GM19035 (cell line): ENCODE data around the gene ENTREP3.
"Not testable (repeated sequence)": the region's sequence is repeated elsewhere in the genome, so short reads cannot be mapped to it uniquely, and the experiment has no call there.

Source experiments
- ATAC-seq: cut with Tn5 transposase; IDR thresholded peaks from one replicate; pipeline ENCODE4 v1.9.1; 2021; ENCODE audit not compliant: unreplicated experiment

The ENTREP3 gene

DNA sequence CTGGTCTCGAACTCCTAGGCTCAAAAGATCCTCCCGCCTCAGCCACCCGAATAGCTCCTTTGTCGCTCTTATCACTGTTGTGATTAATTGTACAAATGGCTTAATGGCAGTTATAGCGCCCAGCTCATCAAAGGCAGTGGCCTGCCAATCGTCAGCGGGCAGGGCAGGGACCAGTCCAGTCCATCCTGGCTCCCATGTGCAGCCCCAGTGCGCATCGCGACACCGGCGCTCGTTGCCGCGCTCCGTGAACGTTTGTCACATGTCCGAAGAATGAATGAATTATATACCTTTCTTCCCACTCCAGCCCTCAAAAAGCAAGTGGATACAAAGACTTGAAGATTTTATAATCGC, 28.4 kb downstream of the ENTREP3 start:
- no peak for ATAC-seq

GRCh38 chr1:155226188-155226909, 28.9 kb downstream of the ENTREP3 start:
- ATAC-seq = no peak

DNA sequence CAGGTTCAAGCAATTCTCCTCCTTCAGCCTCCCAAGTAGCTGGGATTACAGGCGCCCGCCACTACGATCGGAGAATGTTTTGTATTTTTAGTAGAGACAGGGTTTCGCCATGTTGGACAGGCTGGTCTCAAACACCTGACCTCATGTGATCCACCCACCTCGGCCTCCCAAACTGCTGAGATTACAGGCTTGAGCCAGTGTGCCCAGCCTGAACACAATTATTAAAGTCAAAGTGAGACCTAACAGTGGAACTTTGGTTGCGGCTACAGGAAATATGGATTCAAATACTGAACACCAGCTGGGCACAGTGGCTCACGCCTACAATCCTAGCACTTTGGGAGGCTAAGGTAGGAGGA, 29.9 kb downstream of the ENTREP3 start:
- ATAC-seq = not testable (repeated sequence)

GRCh38 chr1:155223047-155223446, 32.2 kb downstream of the ENTREP3 start:
- no peak for ATAC-seq

DNA sequence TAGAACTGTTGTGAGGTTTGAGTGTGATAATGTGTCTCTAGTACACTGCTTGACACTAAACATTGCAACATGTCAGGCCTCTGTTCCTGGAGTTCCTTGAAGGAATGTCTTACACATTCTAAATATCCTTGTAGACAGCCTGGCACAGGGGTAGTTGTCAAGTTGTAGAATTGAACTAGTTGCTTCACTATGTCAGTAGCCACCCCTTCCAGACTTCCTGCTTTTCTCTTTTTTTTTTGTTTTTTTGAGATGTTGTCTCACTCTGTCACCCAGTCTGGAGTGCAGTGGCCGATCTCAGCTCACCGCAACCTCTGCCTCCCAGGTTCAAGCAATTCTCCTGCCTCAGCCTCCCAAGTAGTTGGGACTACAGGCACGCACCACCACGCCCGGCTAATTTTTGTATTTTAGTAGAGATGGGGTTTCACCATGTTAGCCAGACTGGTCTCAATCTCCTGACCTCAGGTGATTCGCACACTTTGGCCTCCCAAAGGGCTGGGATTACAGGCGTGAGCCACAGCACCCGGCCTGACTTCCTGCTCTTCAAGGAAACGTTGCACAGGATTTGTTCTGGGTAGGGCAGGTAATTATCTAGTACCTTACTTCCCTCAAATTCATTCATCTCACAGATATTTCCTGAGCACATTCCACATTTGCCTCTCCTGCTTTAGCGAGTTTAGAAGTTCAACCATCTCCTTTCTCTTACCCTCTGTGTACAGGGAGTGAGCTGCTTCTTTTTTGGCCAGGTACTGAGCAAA, 34.9 kb downstream of the ENTREP3 start:
- not testable (repeated sequence) for ATAC-seq

- no peak for ATAC-seq
These were observed 35.7 kb downstream of the ENTREP3 start for GRCh38 chr1:155219592-155220031.

DNA sequence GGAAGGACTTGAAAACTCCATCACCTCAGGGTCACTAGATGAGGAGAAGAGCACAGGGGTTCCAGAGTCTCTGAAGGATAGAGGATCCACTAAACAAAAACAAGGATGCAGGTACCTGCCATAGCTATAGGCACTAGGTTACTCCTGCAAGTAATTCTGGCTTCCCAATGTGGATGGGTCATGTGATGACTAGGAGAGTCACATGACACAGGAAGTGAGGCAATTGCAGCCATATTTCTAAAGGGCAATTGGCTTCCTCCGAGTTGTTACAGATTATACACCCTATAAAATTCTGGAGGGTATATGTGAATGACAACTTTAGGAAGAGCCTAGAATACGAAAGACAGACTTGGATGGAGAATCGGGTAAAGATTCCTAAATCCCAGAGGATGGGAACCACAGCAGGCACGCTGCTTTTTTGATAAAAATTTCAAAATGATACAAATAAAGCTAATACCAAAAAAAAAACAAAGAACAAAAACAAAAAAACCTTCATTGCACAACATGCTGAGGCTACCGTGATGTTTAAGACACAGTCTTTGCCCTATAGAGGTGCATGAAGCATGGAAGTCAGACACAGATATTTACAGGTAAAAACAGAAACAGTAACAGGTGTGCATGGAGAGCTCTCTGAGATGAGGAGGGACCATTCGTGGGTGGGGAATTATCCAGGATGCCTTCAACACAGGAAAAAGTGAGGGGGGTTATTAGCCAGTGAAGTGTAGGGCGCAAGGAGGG, 36.3 kb downstream of the ENTREP3 start:
- no peak for ATAC-seq

DNA sequence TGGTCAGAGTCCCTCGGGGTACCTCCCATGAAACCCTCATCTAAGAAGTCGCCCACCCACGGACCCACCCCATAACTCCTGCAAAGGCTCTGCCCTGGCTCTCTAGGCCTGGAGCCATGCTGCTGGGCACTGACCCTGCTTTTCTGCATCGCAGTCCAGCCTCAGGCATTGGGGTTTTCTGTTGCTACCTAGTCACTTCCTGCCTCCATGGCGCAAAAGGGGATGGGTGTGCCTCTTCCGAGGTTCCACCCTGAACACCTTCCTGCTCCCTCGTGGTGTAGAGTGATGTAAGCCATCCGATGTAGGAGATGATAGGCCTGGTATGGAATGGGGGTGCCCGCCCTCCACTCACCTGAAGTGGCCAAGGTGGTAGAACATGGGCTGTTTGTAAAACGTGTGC, 40.6 kb downstream of the ENTREP3 start:
- ATAC-seq = not testable (repeated sequence)

- not testable (repeated sequence) for ATAC-seq
These were observed 43.2 kb downstream of the ENTREP3 start for GRCh38 chr1:155212051-155212440.

DNA sequence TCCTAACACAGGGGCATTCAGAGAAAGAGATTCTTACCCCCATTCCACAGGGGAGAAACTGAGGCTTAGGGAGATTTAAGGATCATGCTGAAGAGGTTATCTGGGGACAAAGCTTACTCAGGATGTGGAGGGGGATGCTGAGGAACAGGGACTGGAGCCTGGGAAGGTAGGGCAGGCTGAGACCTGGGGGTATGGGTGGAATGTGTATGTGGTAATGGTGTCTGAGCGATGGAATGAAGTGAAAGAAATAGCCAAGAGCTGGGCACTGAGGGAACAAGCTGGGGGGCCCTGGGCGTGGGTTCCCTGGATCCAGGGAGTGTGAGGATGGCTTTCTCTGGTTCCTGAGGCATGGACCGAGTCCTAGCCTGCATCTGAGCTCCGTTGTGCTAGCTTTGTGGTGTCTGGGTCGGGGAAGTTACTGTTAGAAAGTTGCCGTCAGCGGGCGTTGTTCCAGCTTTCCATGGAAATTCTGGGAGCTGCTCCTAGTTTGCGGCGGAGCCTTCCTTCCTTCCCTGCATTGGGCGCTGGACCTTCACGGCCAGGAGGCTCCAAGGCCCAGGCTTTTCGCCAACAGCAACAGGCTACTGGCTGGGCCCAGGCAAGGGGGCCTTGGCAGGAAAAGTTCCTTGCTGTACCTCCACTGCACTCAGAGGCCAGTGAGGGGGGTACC, 43.8 kb downstream of the ENTREP3 start:
- not testable (repeated sequence) for ATAC-seq

DNA sequence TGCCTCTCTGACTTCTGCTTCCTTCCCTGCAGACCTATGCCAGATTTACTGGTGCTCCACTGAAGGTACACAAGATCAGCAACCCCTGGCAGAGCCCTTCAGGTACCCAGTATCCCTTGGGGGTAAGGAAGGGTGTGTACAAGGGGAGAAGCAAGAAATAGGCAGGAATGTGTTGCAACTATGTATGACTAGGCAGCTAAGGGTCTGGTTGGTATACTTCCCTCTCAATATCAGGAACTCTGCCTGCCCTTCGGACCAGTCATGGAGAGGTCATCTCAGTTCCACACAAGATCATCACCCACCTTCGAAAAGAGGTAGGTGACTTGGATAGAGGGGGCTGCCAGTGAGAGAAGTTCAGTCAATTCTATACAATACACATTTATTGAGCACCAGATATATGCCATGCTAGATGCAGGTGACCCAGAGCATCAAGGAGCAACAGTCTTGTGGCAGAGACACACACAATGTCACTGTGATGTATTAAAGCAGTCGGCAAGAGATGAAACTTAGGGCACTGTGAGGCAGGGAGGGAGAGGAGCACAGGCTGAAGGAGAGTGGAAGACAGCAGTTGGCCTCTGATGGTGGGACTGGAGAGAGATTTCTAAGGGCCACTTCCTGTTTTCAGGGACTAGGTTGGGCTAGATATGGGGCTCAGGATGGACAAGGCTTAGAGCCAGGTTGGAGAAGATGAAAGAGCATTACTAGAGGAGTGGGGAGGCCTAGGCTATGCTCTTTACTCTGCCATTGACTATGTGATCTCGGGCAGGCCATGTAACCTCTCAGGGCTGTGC, 44.8 kb downstream of the ENTREP3 start:
- ATAC-seq = no peak

- ATAC-seq = no peak
These were observed 46.0 kb downstream of the ENTREP3 start for GRCh38 chr1:155209312-155209721.

DNA sequence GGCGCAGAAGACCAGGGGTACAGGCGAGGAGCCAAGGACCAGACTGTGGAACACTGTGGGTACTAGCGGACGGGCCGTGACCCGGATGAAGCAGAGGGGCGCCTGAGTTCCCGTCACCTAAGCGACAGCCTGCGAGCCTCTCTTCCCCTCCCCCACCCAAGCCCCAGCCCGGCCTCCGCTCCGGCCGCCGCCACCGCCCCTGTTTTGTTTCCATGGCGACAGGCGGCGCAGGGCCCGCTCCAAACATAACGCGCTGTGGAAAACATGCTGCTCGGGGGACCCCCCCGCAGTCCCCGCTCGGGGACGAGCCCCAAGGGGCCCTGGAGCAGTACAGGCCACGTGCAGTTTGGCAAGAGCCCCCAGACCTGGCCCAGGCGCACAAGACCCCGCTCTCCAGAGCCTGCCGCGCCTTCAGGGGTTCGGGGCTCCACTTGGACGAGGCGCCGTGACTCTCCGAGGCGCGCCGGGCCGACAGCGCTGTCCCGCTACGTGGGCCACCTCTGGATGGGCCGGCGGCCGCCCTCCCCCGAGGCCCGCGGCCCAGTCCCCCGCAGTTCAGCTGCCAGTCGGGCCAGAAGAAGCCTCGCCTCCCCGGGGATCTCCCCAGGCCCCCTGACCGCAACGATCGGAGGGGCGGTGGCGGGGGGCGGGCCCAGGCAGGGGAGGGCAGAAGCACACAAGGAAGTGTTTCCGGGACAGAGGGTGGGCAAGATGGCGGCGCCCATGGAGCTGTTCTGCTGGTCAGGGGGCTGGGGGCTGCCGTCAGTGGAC, 46.6 kb downstream of the ENTREP3 start, which contains the start of gene MTX1:
Gene MTX1 (plus strand): TSS at position 155 of the 771 bp plus-strand sequence. CDS start 110 bp downstream, at position 265.
- ATAC-seq = peak; percentile 83

DNA sequence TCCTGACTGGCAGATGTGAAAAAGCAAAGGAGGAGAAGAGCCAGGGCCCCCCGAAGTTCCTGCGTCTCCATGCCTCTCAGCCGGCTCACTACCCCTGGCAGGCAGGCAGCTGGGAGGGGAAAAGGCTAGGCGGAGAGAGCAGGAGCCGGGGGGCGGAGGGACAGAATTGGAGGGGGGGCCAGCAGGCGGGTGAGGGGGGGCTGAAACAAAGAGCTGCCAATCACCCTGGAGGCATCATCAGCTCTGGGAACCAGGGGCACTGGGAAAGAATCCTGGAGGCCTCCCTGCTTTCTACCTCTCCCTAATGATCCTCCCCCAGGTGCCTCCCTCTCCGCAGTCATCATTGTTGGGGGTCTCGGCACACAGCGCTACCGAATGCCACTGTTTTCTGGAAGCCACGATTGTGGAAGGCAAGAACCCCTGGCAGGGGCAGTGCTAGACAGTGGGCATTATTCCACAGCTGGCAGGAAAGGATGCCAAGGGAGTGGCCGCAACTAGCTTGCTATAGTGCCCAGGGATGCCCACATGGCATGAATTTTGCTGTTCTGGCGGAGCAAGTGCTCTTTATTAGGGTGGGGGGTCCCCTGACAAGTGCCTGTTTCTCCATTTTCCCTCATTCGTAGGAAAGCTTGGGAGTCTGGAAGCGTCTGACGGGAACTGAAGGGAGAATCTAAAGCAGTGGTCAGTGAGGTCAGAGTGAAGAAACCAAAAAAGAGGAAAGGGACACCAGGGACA, 47.3 kb downstream of the ENTREP3 start, which contains the start of gene THBS3:
Gene THBS3 (minus strand): TSS at position 92 of the 735 bp plus-strand sequence. CDS start 21 bp downstream, at position 71.
- no peak for ATAC-seq

DNA sequence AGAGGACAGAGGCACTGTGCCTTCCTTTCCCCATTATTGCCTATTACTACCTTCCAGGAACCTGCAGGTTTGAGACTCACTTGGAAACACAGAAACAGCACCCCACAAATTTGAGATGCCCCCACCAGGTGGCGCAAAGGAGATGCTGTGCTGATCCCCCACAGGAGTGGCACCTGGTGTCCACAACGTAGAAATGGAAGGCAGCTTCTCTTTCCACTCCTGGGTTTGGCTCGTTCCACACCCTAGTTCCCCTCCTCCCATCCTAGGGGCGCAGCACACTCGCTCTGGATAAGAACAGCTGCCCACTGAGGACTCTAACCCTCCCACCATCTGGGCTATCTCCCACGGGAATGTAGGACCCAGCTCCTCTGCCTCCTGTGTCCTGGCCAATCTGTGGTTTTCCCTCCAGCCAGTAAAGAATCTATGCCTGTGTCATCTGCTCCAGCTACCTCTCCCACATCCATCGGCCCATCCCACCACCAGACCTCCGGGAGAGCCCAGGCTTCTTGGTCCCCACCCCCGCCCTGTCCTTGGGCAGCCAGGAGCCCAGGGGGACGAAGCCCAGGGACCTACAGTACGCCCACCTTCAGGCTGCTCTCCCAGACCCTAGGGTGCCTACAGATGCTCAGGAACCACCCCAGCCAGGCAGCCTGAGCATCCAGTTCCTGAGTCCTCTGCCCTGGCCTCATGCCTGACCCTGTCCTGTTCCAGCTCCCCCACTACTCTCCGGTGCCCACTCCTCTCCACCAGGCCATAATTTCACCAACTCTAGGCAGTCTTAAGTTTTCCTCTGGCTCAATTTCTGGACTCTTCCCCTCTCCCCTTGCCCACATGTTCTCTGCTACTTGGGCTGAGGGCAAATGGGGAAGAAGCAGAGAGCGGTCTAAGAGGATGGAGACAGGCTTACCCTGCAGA, 48.1 kb downstream of the ENTREP3 start:
- ATAC-seq = no peak

GRCh38 chr1:155205969-155206593, 49.2 kb downstream of the ENTREP3 start:
- ATAC-seq = no peak

DNA sequence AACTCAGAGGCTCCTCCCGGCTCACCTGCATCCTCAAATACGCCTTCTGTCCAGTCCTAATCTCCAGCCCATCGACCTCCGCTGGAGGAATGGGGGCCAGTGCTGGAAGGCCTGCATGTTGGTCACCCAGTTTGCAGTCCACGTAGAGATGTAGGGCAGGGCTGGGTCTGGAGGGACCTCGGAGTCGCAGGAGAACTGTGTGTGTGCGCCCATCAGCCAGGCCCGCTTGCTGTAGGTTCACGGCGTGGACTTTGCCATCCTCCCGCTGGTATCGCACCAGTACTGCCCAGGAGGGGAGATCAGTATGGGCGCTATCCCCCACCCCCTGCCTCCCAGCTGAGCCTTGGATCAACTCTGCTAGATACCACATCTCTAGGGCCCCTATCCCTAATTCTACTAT, 50.2 kb downstream of the ENTREP3 start:
- no peak for ATAC-seq
